Myocyte (in vitro differentiated cells): Measurements from ENCODE around the gene YTHDF2. TPM values are rescaled to one million over a fixed set of nuclear protein-coding genes. Genes with fewer than 3 reads are reported as not detected.

Source experiments
- DNase-seq: peaks from one replicate; pipeline ENCODE4 v3.0.0-alpha.2; 2012; ENCODE audit warnings: low read depth
- total RNA-seq: library from RNA; depleted of rRNA; stranded (reverse); fragments of >200 nt; gene quantifications from 2 replicates; pipeline ENCODE4 v1.2.3, GENCODE V29; 2014

Gene YTHDF2
- total RNA-seq, 1 donor from 2014 or later: 66.6 TPM

DNA sequence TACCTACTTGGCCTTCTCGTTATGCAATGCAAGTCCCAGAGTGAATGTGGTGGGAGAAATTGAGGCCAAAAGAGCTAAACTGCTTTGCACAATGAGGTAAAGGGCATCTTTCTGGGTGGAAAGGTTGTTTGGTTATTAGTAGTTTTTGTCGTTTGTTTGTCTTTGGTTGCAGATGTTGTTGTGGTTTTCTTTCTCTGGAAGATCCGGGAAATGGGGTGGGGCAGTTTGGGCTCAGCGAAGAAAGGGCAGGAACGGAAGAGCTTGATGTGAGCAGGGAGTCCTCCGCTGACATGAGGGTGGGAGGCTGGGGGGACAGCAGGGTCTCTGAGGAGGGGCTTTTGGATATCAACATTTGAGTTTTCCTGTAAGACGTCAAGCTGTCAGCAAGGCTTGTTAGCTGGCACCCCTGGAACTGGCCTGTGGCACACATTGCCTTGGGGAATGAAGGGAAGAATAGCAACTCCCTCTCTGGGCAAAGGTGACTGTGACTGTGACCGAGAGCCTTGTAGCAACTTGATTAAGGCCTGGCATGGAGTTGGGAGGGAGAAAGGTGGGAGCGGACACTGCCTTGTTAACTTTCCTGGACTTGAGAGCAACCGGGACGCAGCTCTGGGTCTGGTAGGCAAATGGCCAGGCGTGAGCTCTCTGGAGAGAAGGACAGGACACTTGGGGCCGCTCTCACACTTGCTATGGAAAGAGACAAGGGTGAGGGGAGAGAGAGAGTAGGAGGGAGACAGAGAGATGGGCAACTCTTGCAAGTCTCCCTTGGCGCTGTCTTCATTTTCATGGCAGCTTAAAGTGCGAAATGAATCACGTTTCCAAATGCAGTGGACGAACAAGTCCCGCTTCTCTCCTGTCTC is 59.8 kb downstream of the YTHDF2 start:
- no peak for DNase-seq

GRCh38 chr1:28800324-28800723 is 63.6 kb downstream of the YTHDF2 start:
- DNase-seq: no peak

DNA sequence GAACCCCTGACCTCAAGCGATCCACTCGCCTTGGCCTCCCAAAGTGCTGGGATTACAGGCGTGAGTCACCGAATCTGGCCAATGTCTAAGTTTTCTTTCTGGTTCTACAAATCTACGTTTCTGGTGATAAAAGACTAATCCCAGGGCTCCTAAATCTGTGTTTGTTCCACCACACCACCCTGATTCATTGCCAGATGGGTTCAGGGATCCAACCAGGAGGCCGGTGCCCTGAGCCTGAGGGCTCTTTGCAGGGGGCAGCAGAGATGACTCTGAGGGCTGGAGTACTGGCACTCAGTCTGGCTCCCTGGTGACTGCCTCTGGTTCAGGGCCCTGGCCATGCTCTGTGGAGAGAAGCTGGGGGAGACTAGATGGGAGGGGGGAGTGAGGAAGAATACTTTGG is 64.7 kb downstream of the YTHDF2 start:
- DNase-seq: no peak

GRCh38 chr1:28803051-28803450 is 66.3 kb downstream of the YTHDF2 start:
- no peak for DNase-seq

DNA sequence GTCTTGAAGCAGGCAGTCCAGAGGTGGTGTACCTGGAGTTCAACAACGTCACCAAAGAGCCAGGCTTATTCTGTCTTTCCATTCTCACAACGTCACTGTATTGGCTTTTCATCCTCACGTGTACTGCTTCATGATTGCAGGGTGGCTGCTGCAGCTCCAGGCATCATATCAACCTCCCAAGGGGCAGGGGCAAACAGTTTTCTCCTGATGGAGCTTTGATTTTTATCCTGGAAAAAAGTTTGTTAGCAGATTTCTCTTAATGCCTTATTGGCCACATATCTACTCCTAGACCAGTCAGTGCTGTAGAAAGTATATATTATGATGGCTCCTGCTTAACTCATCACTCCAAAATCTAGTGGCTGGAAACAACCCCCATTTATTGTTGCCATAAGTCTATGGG is 66.9 kb downstream of the YTHDF2 start:
- no peak for DNase-seq

DNA sequence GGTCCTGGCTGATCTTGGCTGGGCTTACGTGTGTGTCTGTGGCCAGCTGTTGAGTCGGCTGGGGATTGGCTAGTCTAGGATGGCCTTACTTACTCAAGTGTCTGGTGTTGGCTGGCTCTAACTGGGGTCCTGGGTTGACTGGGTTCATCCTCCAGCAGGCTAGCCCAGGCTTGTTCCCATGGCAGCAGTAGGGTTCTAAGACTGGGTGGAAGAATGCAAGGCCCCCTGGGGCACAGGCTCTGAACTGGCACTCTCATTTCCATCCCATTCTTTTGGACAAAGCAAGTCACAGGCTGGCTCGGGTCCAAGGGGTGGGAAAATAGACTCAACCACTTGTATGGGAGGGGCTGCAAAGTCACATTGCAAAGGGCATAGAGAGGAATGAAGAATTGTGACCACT is 67.3 kb downstream of the YTHDF2 start:
- no peak for DNase-seq

- no peak for DNase-seq
These were observed 70.3 kb downstream of the YTHDF2 start for GRCh38 chr1:28807046-28807445.

GRCh38 chr1:28807986-28808385 is 71.2 kb downstream of the YTHDF2 start:
- no peak for DNase-seq

- DNase-seq: no peak
These were observed 74.6 kb downstream of the YTHDF2 start for GRCh38 chr1:28811369-28811765.

- DNase-seq: no peak
These were observed 75.3 kb downstream of the YTHDF2 start, which contains the start of gene OPRD1 for GRCh38 chr1:28811766-28812668. OPRD1 (plus strand) TSS chr1:28812170; CDS start chr1:28812384, 214 bp downstream.

GRCh38 chr1:28812669-28813468 is 76.1 kb downstream of the YTHDF2 start:
- DNase-seq: peak; percentile 39

DNA sequence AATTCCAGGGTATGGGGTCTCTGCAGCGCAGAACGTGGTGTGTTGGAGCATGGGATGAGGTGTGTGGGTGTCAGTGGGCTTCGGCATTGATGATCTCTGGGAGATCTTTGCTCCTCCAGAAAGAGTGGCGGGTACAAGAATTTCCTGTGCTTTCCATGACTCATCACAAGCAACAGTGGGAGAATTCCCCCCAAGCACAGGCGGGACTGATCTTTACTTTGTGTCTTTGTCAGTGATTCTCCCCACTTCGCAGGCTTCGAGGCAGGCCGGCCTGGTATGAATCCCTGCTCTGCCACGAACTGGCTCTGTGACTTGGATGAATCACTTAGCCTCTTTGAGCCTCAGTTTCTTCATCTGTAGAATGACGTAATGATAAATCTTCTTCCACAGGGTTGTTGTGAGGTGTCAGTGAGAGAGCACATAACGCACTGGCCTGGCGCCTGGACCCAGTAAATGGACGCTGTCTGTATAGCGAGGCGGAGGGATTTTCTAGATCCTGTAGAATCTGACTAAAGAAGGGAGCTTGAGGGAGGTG is 77.3 kb downstream of the YTHDF2 start:
- DNase-seq: no peak

- DNase-seq: peak; percentile 10
These were observed 78.9 kb downstream of the YTHDF2 start for GRCh38 chr1:28815533-28816185.

GRCh38 chr1:28817133-28817532 is 80.4 kb downstream of the YTHDF2 start:
- no peak for DNase-seq

GRCh38 chr1:28819020-28819419 is 82.3 kb downstream of the YTHDF2 start:
- DNase-seq: no peak

Other genes with a start within 250 kb of the YTHDF2 start
- gene RCC1, start 230.9 kb upstream of the YTHDF2 start, total RNA-seq: 20.9 and 24.1 TPM in 2 replicates
- gene TRNAU1AP, start 183.9 kb upstream of the YTHDF2 start, total RNA-seq: 16.8 and 23.0 TPM in 2 replicates
- 1.2 and 2.0 TPM in 2 replicates for gene RAB42, start 144.7 kb upstream of the YTHDF2 start, total RNA-seq
- gene TAF12, start 93.9 kb upstream of the YTHDF2 start, total RNA-seq: 44.7 and 58.6 TPM in 2 replicates
- not detected in 2 replicates for gene RNU11, start 88.3 kb upstream of the YTHDF2 start, total RNA-seq
- 6.2 and 7.9 TPM in 2 replicates for gene GMEB1, start 68.2 kb upstream of the YTHDF2 start, total RNA-seq
- not detected in 2 replicates for gene OPRD1, start 75.2 kb downstream of the YTHDF2 start, total RNA-seq
- gene EPB41, start 177.6 kb downstream of the YTHDF2 start, total RNA-seq: 0.05 and 0.32 TPM in 2 replicates